Stimulated activated CD4-positive, alpha-beta T cell treated with anti-CD3 and anti-CD28 coated beads, Interleukin-15, amount 100 ng/mL, for 1 hour (primary cell): Measurements from ENCODE around the gene HPN.
"Not testable (repeated sequence)": the region's sequence is repeated elsewhere in the genome, so short reads cannot be mapped to it uniquely, and the experiment has no call there.

Experiments used
- DNase-seq, 2 donors: peaks; one replicate each; pipeline ENCODE4 v3.0.0-alpha.2; 2020; ENCODE audit warnings: low read depth in 1 of 2, low spot score in 1 of 2

HPN gene

GRCh38 chr19:35027009-35027408 lies 14.5 kb upstream of the HPN start:
- DNase-seq = no peak

- DNase-seq = no peak
Measured at GRCh38 chr19:35027851-35028599, 13.5 kb upstream of the HPN start.

GRCh38 chr19:35028600-35028885 lies 13.0 kb upstream of the HPN start:
- DNase-seq = not testable (repeated sequence)

- not testable (repeated sequence) for DNase-seq
Measured at GRCh38 chr19:35029275-35029736, 12.2 kb upstream of the HPN start.

GRCh38 chr19:35029737-35030256 lies 11.7 kb upstream of the HPN start:
- DNase-seq = no peak

- peak; percentile 30 to 58 for DNase-seq
Measured at GRCh38 chr19:35030257-35031071, 11.1 kb upstream of the HPN start, which contains the start of gene SCN1B. Gene SCN1B (plus strand): TSS chr19:35030470. CDS start chr19:35030821, 351 bp downstream.

- no peak for DNase-seq
Measured at GRCh38 chr19:35031072-35031881, 10.2 kb upstream of the HPN start.

GRCh38 chr19:35032356-35032865 lies 9.1 kb upstream of the HPN start:
- no peak for DNase-seq

- DNase-seq = no peak
Measured at GRCh38 chr19:35033067-35034004, 8.2 kb upstream of the HPN start.

GRCh38 chr19:35034005-35034502 lies 7.5 kb upstream of the HPN start:
- no peak for DNase-seq

GRCh38 chr19:35034588-35035382 lies 6.7 kb upstream of the HPN start:
- DNase-seq = no peak

- DNase-seq = no peak
Measured at GRCh38 chr19:35037716-35038622, 3.6 kb upstream of the HPN start.

- no peak for DNase-seq
Measured at GRCh38 chr19:35038623-35039512, 2.7 kb upstream of the HPN start.

- no peak for DNase-seq
Measured at GRCh38 chr19:35039881-35040825, 1.4 kb upstream of the HPN start.

GRCh38 chr19:35040826-35041547 lies 534 bp upstream of the HPN start:
- DNase-seq = no peak
